DND-41 (cell line): ENCODE results near the gene SMARCAD1.

Experiments
- CTCF ChIP-seq: IDR thresholded peaks from 2 replicates; pipeline ENCODE4 v1.5.1; 2012; ENCODE audit warnings: borderline replicate concordance, low read length, moderate library complexity, mild to moderate bottlenecking; ENCODE audit not compliant: poor library complexity, severe bottlenecking; ENCODE audit errors: extremely low read depth
- EZH2 ChIP-seq: IDR thresholded peaks from 3 replicates; pipeline ENCODE4 v1.6.1; 2012; ENCODE audit warnings: borderline replicate concordance, low read depth, mild to moderate bottlenecking, moderate library complexity, low read length, inconsistent platforms; ENCODE audit not compliant: severe bottlenecking

DNA sequence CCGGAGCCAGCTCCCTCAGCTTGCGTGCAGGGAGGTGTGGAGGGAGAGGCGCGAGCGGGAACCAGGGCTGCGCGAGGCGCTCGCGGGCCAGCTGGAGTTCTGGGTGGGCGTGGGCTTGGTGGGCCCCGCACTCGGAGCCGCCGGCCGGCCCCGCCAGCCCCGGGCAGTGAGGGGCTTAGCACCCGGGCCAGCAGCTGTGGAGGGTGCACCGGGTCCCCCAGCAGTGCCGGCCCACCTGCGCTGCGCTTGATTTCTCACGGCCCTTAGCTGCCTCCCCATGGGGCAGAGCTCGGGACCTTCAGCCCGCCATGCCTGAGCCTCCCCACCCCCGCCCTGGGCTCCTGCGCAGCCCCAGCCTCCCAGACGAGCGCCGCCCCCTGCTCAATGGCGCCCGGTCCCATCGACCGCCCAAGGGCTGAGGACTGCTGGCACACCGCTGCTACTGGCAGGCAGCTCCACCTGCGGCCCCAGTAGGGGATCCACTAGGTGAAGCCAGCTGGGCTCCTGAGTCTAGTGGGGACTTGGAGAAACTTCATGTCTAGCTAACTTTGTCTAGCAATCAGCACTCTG, 37.8 kb upstream of the SMARCAD1 start:
- TF ChIP-seq CTCF (no peak), EZH2 (no peak)
